ENCODE measurements around the gene CKS2.

Gene CKS2

GRCh38 chr9:89342948-89343347 is 32.0 kb downstream of the CKS2 start:
- TF ChIP-seq NFIC (IDR thresholded peaks at IDR 0.05) (no peak), USF1 (IDR thresholded peaks at IDR 0.05) (no peak), RAD21 (IDR thresholded peaks at IDR 0.05; ENCODE audit: low read depth) (no peak)

- no peak for TF ChIP-seq REST (IDR thresholded peaks at IDR 0.05; ENCODE audit: low read depth)
- no peak for TF ChIP-seq EGR1 (IDR thresholded peaks at IDR 0.05)
- TF ChIP-seq MAX (IDR thresholded peaks at IDR 0.05), result no peak
- no peak for TF ChIP-seq NFIC (IDR thresholded peaks at IDR 0.05)
- no peak for TF ChIP-seq USF1 (IDR thresholded peaks at IDR 0.05)
- TF ChIP-seq YY1 (IDR thresholded peaks at IDR 0.05; ENCODE audit: low read depth), result no peak
- TF ChIP-seq ZBTB7A (IDR thresholded peaks at IDR 0.05; ENCODE audit: low read depth), result no peak
- no peak for TF ChIP-seq CREB1 (IDR thresholded peaks at IDR 0.05; ENCODE audit: low read depth)
- TF ChIP-seq EP300 (IDR thresholded peaks at IDR 0.05; ENCODE audit: borderline replicate concordance), result no peak
Measured at GRCh38 chr9:89345476-89345875, 34.5 kb downstream of the CKS2 start.

- TF ChIP-seq EP300 (IDR thresholded peaks at IDR 0.05; ENCODE audit: borderline replicate concordance), result no peak
- no peak for TF ChIP-seq REST (IDR thresholded peaks at IDR 0.05; ENCODE audit: low read depth)
- TF ChIP-seq RAD21 (IDR thresholded peaks at IDR 0.05; ENCODE audit: low read depth), result no peak
Measured at GRCh38 chr9:89346696-89347095, 35.7 kb downstream of the CKS2 start.

- TF ChIP-seq NFIC (IDR thresholded peaks at IDR 0.05), result no peak
- no peak for TF ChIP-seq MAX (IDR thresholded peaks at IDR 0.05)
- TF ChIP-seq CREB1 (IDR thresholded peaks at IDR 0.05; ENCODE audit: low read depth), result no peak
- no peak for TF ChIP-seq ZBTB7A (IDR thresholded peaks at IDR 0.05; ENCODE audit: low read depth)
- TF ChIP-seq FOXM1 (IDR thresholded peaks at IDR 0.05; ENCODE audit: borderline replicate concordance, low read depth), result no peak
- no peak for TF ChIP-seq TEAD4 (IDR thresholded peaks at IDR 0.05)
- TF ChIP-seq USF1 (IDR thresholded peaks at IDR 0.05), result no peak
- TF ChIP-seq YY1 (IDR thresholded peaks at IDR 0.05; ENCODE audit: low read depth), result no peak
- TF ChIP-seq REST (IDR thresholded peaks at IDR 0.05; ENCODE audit: low read depth), result no peak
- TF ChIP-seq TCF12 (IDR thresholded peaks at IDR 0.05; ENCODE audit: low read depth), result no peak
- no peak for TF ChIP-seq RAD21 (IDR thresholded peaks at IDR 0.05; ENCODE audit: low read depth)
- TF ChIP-seq EP300 (IDR thresholded peaks at IDR 0.05; ENCODE audit: borderline replicate concordance), result no peak
- TF ChIP-seq EGR1 (IDR thresholded peaks at IDR 0.05), result no peak
- TF ChIP-seq TAF1 (IDR thresholded peaks at IDR 0.05; ENCODE audit: low read depth), result no peak
- TF ChIP-seq CEBPB (IDR thresholded peaks at IDR 0.05), result no peak
Measured at GRCh38 chr9:89347651-89348050, 36.7 kb downstream of the CKS2 start.

- TF ChIP-seq YY1 (IDR thresholded peaks at IDR 0.05; ENCODE audit: low read depth) (no peak), CREB1 (IDR thresholded peaks at IDR 0.05; ENCODE audit: low read depth) (no peak), EP300 (IDR thresholded peaks at IDR 0.05; ENCODE audit: borderline replicate concordance) (no peak), RAD21 (IDR thresholded peaks at IDR 0.05; ENCODE audit: low read depth) (no peak), REST (IDR thresholded peaks at IDR 0.05; ENCODE audit: low read depth) (no peak), MAX (IDR thresholded peaks at IDR 0.05) (no peak), ZBTB7A (IDR thresholded peaks at IDR 0.05; ENCODE audit: low read depth) (no peak), TEAD4 (IDR thresholded peaks at IDR 0.05) (no peak), TAF1 (IDR thresholded peaks at IDR 0.05; ENCODE audit: low read depth) (no peak), NFIC (IDR thresholded peaks at IDR 0.05) (no peak), EGR1 (IDR thresholded peaks at IDR 0.05) (no peak), FOXM1 (IDR thresholded peaks at IDR 0.05; ENCODE audit: borderline replicate concordance, low read depth) (no peak), USF1 (IDR thresholded peaks at IDR 0.05) (no peak)
Measured at GRCh38 chr9:89349607-89350006, 38.6 kb downstream of the CKS2 start.
